HL-60/S4 treated with retinoic acid at 250 ng/mL for 4 days and 3 days (cell line): ENCODE measurements around the gene USP32.

Experiments used
- in situ Hi-C: fragments of 300-500 bp; cut with MboI; formaldehyde crosslinking; loops from 2 replicates; pipeline ENCODE4 v1.7.0; 2022; ENCODE audit warnings: low sequenced_read_pairs

Gene USP32

GRCh38 chr17:60311186-60311585 is 80.7 kb downstream of the USP32 start:
- in situ Hi-C loops = no loop called here

GRCh38 chr17:60305141-60305540 is 86.8 kb downstream of the USP32 start:
- in situ Hi-C loops = no loop called here

GRCh38 chr17:60304502-60304901 is 87.4 kb downstream of the USP32 start:
- in situ Hi-C loops = no loop called here

GRCh38 chr17:60303406-60304099 is 88.4 kb downstream of the USP32 start:
- in situ Hi-C loops = no loop called here

GRCh38 chr17:60301649-60302048 is 90.3 kb downstream of the USP32 start:
- in situ Hi-C loops = no loop called here

- in situ Hi-C loops = no loop called here
Observed at GRCh38 chr17:60300949-60301348, 91.0 kb downstream of the USP32 start.

- in situ Hi-C loops = no loop called here
Observed at GRCh38 chr17:60300011-60300410, 91.9 kb downstream of the USP32 start.

GRCh38 chr17:60297760-60298401 is 94.1 kb downstream of the USP32 start:
- in situ Hi-C loops = no loop called here

GRCh38 chr17:60296177-60296576 is 95.8 kb downstream of the USP32 start:
- in situ Hi-C loops = no loop called here

- in situ Hi-C loops = no loop called here
Observed at GRCh38 chr17:60293580-60294335, 98.2 kb downstream of the USP32 start.

- in situ Hi-C loops = no loop called here
Observed at GRCh38 chr17:60292697-60293096, 99.2 kb downstream of the USP32 start.

- in situ Hi-C loops = no loop called here
Observed at GRCh38 chr17:60284709-60285108, 107.2 kb downstream of the USP32 start.

- in situ Hi-C loops = no loop called here
Observed at GRCh38 chr17:60283816-60284215, 108.1 kb downstream of the USP32 start.

GRCh38 chr17:60280673-60281072 is 111.3 kb downstream of the USP32 start:
- in situ Hi-C loops = no loop called here

- in situ Hi-C loops = no loop called here
Observed at GRCh38 chr17:60278237-60278636, 113.7 kb downstream of the USP32 start.

- in situ Hi-C loops = no loop called here
Observed at GRCh38 chr17:60277258-60277657, 114.7 kb downstream of the USP32 start.

GRCh38 chr17:60269417-60269816 is 122.5 kb downstream of the USP32 start:
- in situ Hi-C loops = no loop called here

GRCh38 chr17:60260540-60260939 is 131.4 kb downstream of the USP32 start:
- in situ Hi-C loops = no loop called here

- in situ Hi-C loops = no loop called here
Observed at GRCh38 chr17:60258313-60258712, 133.6 kb downstream of the USP32 start.

GRCh38 chr17:60256174-60256573 is 135.8 kb downstream of the USP32 start:
- in situ Hi-C loops = no loop called here

GRCh38 chr17:60253048-60253447 is 138.9 kb downstream of the USP32 start:
- in situ Hi-C loops = no loop called here

- in situ Hi-C loops = no loop called here
Observed at GRCh38 chr17:60252459-60252858, 139.5 kb downstream of the USP32 start.
